GM12892 (cell line): ENCODE measurements around the gene PRR14.
"Not testable (repeated sequence)": the region's sequence is repeated elsewhere in the genome, so short reads cannot be mapped to it uniquely, and the experiment has no call there.

Experiments
- DNase-seq: peaks from one replicate; pipeline ENCODE4 v3.0.0; 2011; ENCODE audit not compliant: insufficient read length
- FAIRE-seq: peaks from 2 replicates; lab custom pipeline; 2011; peaks lifted over from hg19 to GRCh38; lab: Jason Lieb, UNC
- POLR2A ChIP-seq: IDR thresholded peaks from 2 replicates; pipeline ENCODE4 v1.6.1; 2011; ENCODE audit warnings: low read depth, low read length, control low read depth
- POLR2AphosphoS5 ChIP-seq: IDR thresholded peaks from 2 replicates; pipeline ENCODE4 v1.6.1; 2011; ENCODE audit warnings: low read depth, low read length, control low read depth
- TAF1 ChIP-seq: IDR thresholded peaks from 2 replicates; pipeline ENCODE4 v1.6.1; 2011; ENCODE audit warnings: low read depth, mild to moderate bottlenecking, control low read depth, low read length, borderline replicate concordance

Gene PRR14

GRCh38 chr16:30688701-30689100 is 37.9 kb downstream of the PRR14 start:
- TF ChIP-seq POLR2AphosphoS5 (no peak), POLR2A (no peak), TAF1 (no peak)
- DNase-seq (no peak), FAIRE-seq (no peak)

- FAIRE-seq (no peak), DNase-seq (no peak)
Observed at GRCh38 chr16:30691907-30692306, 41.1 kb downstream of the PRR14 start.

GRCh38 chr16:30692396-30693064 is 41.8 kb downstream of the PRR14 start:
- FAIRE-seq (no peak), DNase-seq (no peak)
- no peak for TF ChIP-seq TAF1
- TF ChIP-seq POLR2AphosphoS5: no peak
- TF ChIP-seq POLR2A: no peak

More at GRCh38 chr16:30691907-30692306, 41.1 kb downstream of the PRR14 start:
- TF ChIP-seq TAF1: no peak
- no peak for TF ChIP-seq POLR2AphosphoS5
- no peak for TF ChIP-seq POLR2A

GRCh38 chr16:30694926-30695693 is 44.4 kb downstream of the PRR14 start:
- DNase-seq (no peak), FAIRE-seq (no peak)
- TF ChIP-seq TAF1 (no peak), POLR2AphosphoS5 (no peak), POLR2A (no peak)

- not testable (repeated sequence) for FAIRE-seq, DNase-seq
Observed at GRCh38 chr16:30696646-30697045, 45.9 kb downstream of the PRR14 start.

- TF ChIP-seq POLR2AphosphoS5 (no peak), TAF1 (no peak), POLR2A (no peak)
- DNase-seq: peak; percentile 87
- FAIRE-seq: peak; percentile 96
Observed at GRCh38 chr16:30697264-30698138, 46.7 kb downstream of the PRR14 start.

- TF ChIP-seq POLR2A (peak; percentile 80), TAF1 (peak; percentile 67), POLR2AphosphoS5 (peak; percentile 83)
- DNase-seq (peak; percentile 93), FAIRE-seq (no peak)
Observed at GRCh38 chr16:30698139-30698815, 47.5 kb downstream of the PRR14 start.

GRCh38 chr16:30698816-30699614 is 48.3 kb downstream of the PRR14 start, which contains the start of gene SRCAP:
Gene SRCAP (plus strand): TSS chr16:30699171. CDS start chr16:30700825, 1,654 bp downstream.
- TF ChIP-seq POLR2A (peak; percentile 81), TAF1 (0 out of 2 replicates have a peak, but pooled peaks have one; percentile 25), POLR2AphosphoS5 (peak; percentile 81)
- FAIRE-seq (peak; percentile 76), DNase-seq (peak; percentile 86)

GRCh38 chr16:30699615-30700099 is 48.9 kb downstream of the PRR14 start:
- DNase-seq (no peak), FAIRE-seq (no peak)
- TF ChIP-seq TAF1: no peak
- no peak for TF ChIP-seq POLR2A
- TF ChIP-seq POLR2AphosphoS5: no peak

GRCh38 chr16:30700491-30700890 is 49.7 kb downstream of the PRR14 start:
- TF ChIP-seq POLR2A: no peak
- no peak for TF ChIP-seq POLR2AphosphoS5
- no peak for TF ChIP-seq TAF1
- no peak for FAIRE-seq
- no peak for DNase-seq
